Activated CD8-positive, alpha-beta T cell treated with anti-CD3 and anti-CD28 coated beads for 36 hours (primary cell): Measurements from ENCODE around the gene LRRC15. TPM values are rescaled to one million over a fixed set of nuclear protein-coding genes. Genes with fewer than 3 reads are reported as not detected.

Source experiments
- ATAC-seq: fragments of 200-7000 bp; cut with Tn5 transposase; one replicate; pipeline ENCODE4 v1.10.0; 2021; ENCODE audit warnings: mild to moderate bottlenecking, moderate library complexity
- CTCF ChIA-PET: fragments of 350-600 bp; sonication (Branson Sonifier 250); formaldehyde crosslinking; loops from one replicate; lab custom pipeline; 2021; ENCODE audit warnings: antibody characterized with exemption; lab: Charles Lee
- POLR2A ChIA-PET: fragments of 350-600 bp; sonication (Branson Sonifier 250); formaldehyde crosslinking; loops from one replicate; lab custom pipeline; 2021; ENCODE audit warnings: antibody characterized with exemption; lab: Charles Lee
- DNase-seq: peaks from one replicate; pipeline ENCODE4 v3.0.0-alpha.2; 2020
- H3K27ac Mint-ChIP-seq: one replicate; pipeline ENCODE4 v1.8.0; 2021; ENCODE audit warnings: mild to moderate bottlenecking, mixed read lengths
- H3K27me3 Mint-ChIP-seq: one replicate; pipeline ENCODE4 v1.8.0; 2021; ENCODE audit warnings: mixed read lengths
- H3K36me3 Mint-ChIP-seq: one replicate; pipeline ENCODE4 v1.8.0; 2021; ENCODE audit warnings: low read depth, mixed read lengths
- H3K4me1 Mint-ChIP-seq: one replicate; pipeline ENCODE4 v1.8.0; 2021; ENCODE audit warnings: low read depth, mixed read lengths
- H3K4me3 Mint-ChIP-seq: one replicate; pipeline ENCODE4 v1.8.0; 2021; ENCODE audit warnings: mild to moderate bottlenecking, moderate library complexity, mixed read lengths
- H3K9me3 Mint-ChIP-seq: one replicate; pipeline ENCODE4 v1.8.0; 2021; ENCODE audit warnings: mixed read lengths
- CTCF ChIP-seq: fragments of 200-600 bp; IDR thresholded peaks from one replicate; pipeline ENCODE4 v1.8.0; 2022; ENCODE audit warnings: antibody characterized with exemption, mild to moderate bottlenecking
- intact Hi-C: fragments of 100-400 bp; cut with micrococcal nuclease; formaldehyde crosslinking; loops from one replicate; pipeline ENCODE4 v1.10.0; 2022
- total RNA-seq, 2 experiments: library from RNA; stranded (reverse); gene quantifications; one replicate each; pipeline ENCODE4 v1.2.3, GENCODE V29; 2021

Gene LRRC15
- total RNA-seq, 2 experiments from 2014 or later, result not detected

- CTCF ChIA-PET, result interaction anchor here (1.4 to 4.5 kb wide), 4 partner anchors 10 to 526 kb away, joined by 3 to 49 read pairs (median 4); no protein-coding TSS in a partner anchor
- H3K4me1 Mint-ChIP-seq, result peaks cover 35% of the 10 kb centered on the region
- H3K4me3 Mint-ChIP-seq, result peak overlapping the region; percentile 30
- H3K9me3 Mint-ChIP-seq, result peaks cover 2% of the 10 kb centered on the region
- DNase-seq (peak; percentile 62), ATAC-seq (peak; percentile 67)
- TF ChIP-seq CTCF, result no peak
- peaks cover 20% of the 10 kb centered on the region for H3K27me3 Mint-ChIP-seq
- H3K36me3 Mint-ChIP-seq, result peaks cover 1% of the 10 kb centered on the region
- POLR2A ChIA-PET, result interaction anchor here (1.4 kb wide), 1 partner anchor 51 kb away, joined by 3 read pairs; no protein-coding TSS in a partner anchor
- peak overlapping the region; percentile 87 for H3K27ac Mint-ChIP-seq
- intact Hi-C loops, result loop anchor here (5.0 kb wide), 1 partner anchor 170 kb away; the partner anchor contains the start of gene HES1
Observed at GRCh38 chr3:194306771-194307640, 62.5 kb downstream of the LRRC15 start.

- Mint-ChIP-seq H3K4me3 (peak overlapping the region; percentile 30), H3K4me1 (peaks cover 35% of the 10 kb centered on the region), H3K9me3 (peaks cover 2% of the 10 kb centered on the region), H3K36me3 (peaks cover 1% of the 10 kb centered on the region), H3K27ac (peak overlapping the region; percentile 87), H3K27me3 (peaks cover 18% of the 10 kb centered on the region)
- intact Hi-C loops, result loop anchor here (5.0 kb wide), 1 partner anchor 169 kb away; the partner anchor contains the start of gene HES1
- no peak for TF ChIP-seq CTCF
- ChIA-PET POLR2A (interaction anchor here (1.1 to 1.4 kb wide), 2 partner anchors 11 to 51 kb away, joined by 3 read pairs; no protein-coding TSS in a partner anchor), CTCF (interaction anchor here (4.5 kb wide), 1 partner anchor 10 kb away, joined by 49 read pairs; no protein-coding TSS in a partner anchor)
- DNase-seq, result peak; percentile 84
- peak; percentile 67 for ATAC-seq
Observed at GRCh38 chr3:194306109-194306686, 63.3 kb downstream of the LRRC15 start.

- ATAC-seq (no peak), DNase-seq (no peak)
- Mint-ChIP-seq H3K36me3 (peaks cover 1% of the 10 kb centered on the region), H3K27me3 (peaks cover 15% of the 10 kb centered on the region), H3K9me3 (peaks cover 2% of the 10 kb centered on the region), H3K4me3 (no peak overlapping the region), H3K4me1 (peaks cover 35% of the 10 kb centered on the region), H3K27ac (peak overlapping the region; percentile 40)
- POLR2A ChIA-PET, result interaction anchor here (1.1 kb wide), 1 partner anchor 12 kb away, joined by 3 read pairs; no protein-coding TSS in a partner anchor
- TF ChIP-seq CTCF, result no peak
- CTCF ChIA-PET, result interaction anchor here (4.5 kb wide), 1 partner anchor 11 kb away, joined by 49 read pairs; no protein-coding TSS in a partner anchor
- intact Hi-C loops, result loop anchor here (5.0 kb wide), 1 partner anchor 168 kb away; the partner anchor contains the start of gene HES1
Observed at GRCh38 chr3:194305356-194306108, 64.0 kb downstream of the LRRC15 start.

Other genes with a start within 250 kb of the LRRC15 start
- gene HES1, start 233.6 kb downstream of the LRRC15 start, total RNA-seq, result not detected
- gene CPN2, start 18.4 kb downstream of the LRRC15 start, total RNA-seq, result not detected
- gene GP5, start 29.5 kb upstream of the LRRC15 start, total RNA-seq, result under 1 TPM; 0.72 to 0.83 TPM
- 100 to 1,000 TPM; 101 to 110 TPM for gene ATP13A3, start 117.3 kb upstream of the LRRC15 start, total RNA-seq